Thyroid gland (tissue), 4 donors: ENCODE measurements around the gene ACTL6B. TPM values are rescaled to one million over a fixed set of nuclear protein-coding genes. Genes with fewer than 3 reads are reported as not detected.

Experiments
- DNase-seq, 2 donors: peaks; one replicate each; pipeline ENCODE4 v3.0.0-alpha.2; 2019
- H3K27ac ChIP-seq, 3 donors: fragments of 200-600 bp; sonication (generic); 1 replicate in 2 of 3; 2 replicates in 1 of 3; pipeline ENCODE4 v1.5.1; 2016 to 2019; ENCODE audit warnings: mild to moderate bottlenecking in 1 of 3, moderate library complexity in 1 of 3
- H3K27me3 ChIP-seq: fragments of 200-600 bp; sonication (generic); one replicate; pipeline ENCODE4 v1.5.1; 2019
- H3K36me3 ChIP-seq, 2 donors: fragments of 200-600 bp; sonication (generic); one replicate each; pipeline ENCODE4 v1.5.1; 2016 to 2019
- H3K4me1 ChIP-seq, 2 donors: fragments of 200-600 bp; sonication (generic); one replicate each; pipeline ENCODE4 v1.5.1; 2017 to 2019
- H3K4me3 ChIP-seq, 3 donors: fragments of 200-600 bp; sonication (generic); replicated peaks in 1 of 3; 1 replicate in 2 of 3; 2 replicates in 1 of 3; pipeline ENCODE4 v1.5.1; 2016; ENCODE audit warnings: mild to moderate bottlenecking in 1 of 3
- H3K9me3 ChIP-seq: fragments of 200-600 bp; sonication (generic); one replicate; pipeline ENCODE4 v1.5.1; 2017
- CTCF ChIP-seq, 6 experiments: fragments of 200-600 bp in 3 of 6; fragments of 450-650 bp in 3 of 6; sonication (generic) in 3 of 6; IDR thresholded peaks; one replicate each; pipeline ENCODE4 v1.5.1; 2016 to 2019; ENCODE audit warnings: antibody characterized with exemption in 6 of 6, mild to moderate bottlenecking in 2 of 6, inconsistent platforms in 1 of 6, moderate library complexity in 1 of 6
- POLR2A ChIP-seq, 2 donors: fragments of 450-650 bp; IDR thresholded peaks; one replicate each; pipeline ENCODE4 v1.6.1; 2017; ENCODE audit warnings: antibody characterized with exemption in 2 of 2, mild to moderate bottlenecking in 2 of 2, moderate library complexity in 1 of 2
- WGBS, 2 donors: methylation state at CpG; one replicate each; pipeline ENCODE4 v1.1.5; 2017; 5-methylcytosine and 5-hydroxymethylcytosine counted together
- intact Hi-C: fragments of 100-400 bp; cut with DNase I; formaldehyde crosslinking; loops from one replicate; pipeline ENCODE4 v1.15.1; 2023
- total RNA-seq, 4 donors: library from RNA; depleted of rRNA; stranded (reverse); fragments of >200 nt; gene quantifications; one replicate each; pipeline ENCODE4 v1.2.3, GENCODE V29; 2016

Gene ACTL6B
- total RNA-seq, 4 donors from 2014 or later, result 0.93 TPM; not detected in 3

DNA sequence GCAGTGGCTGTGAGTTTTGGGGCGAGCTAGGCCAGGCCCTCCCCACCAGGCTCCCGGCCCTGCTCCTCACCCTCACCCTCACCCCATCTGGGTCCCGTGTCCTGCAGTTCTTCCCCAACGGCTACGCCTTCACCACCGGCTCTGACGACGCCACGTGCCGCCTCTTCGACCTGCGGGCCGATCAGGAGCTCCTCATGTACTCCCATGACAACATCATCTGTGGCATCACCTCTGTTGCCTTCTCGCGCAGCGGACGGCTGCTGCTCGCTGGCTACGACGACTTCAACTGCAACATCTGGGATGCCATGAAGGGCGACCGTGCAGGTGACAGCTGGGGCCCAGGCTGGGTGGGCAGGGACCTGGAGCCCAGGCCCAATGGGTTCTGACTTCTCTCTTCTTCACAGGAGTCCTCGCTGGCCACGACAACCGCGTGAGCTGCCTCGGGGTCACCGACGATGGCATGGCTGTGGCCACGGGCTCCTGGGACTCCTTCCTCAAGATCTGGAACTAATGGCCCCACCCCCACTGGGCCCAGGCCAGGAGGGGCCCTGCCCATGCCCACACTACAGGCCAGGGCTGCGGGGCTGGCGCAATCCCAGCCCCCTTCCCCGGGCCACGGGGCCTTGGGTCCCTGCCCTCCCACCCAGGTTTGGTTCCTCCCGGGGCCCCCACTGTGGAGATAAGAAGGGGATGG lies 22.2 kb upstream of the ACTL6B start:
- WGBS, 2 donors, result 80 to 88% methylated on average over 25 to 34 of the region's 35 CpGs
- DNase-seq, result no peak
- Histone ChIP-seq H3K27ac (no peak overlapping the region), H3K4me1 (peaks cover 8% of the 10 kb centered on the region in 2 donors), H3K36me3 (peaks cover 45 to 50% of the 10 kb centered on the region in 2 donors), H3K27me3 (no peaks in the 10 kb centered on the region), H3K4me3 (no peak overlapping the region), H3K9me3 (no peaks in the 10 kb centered on the region)
- intact Hi-C loops, result no loop called here
- TF ChIP-seq CTCF (IDR thresholded peaks at IDR 0.05) (no peak), POLR2A (IDR thresholded peaks at IDR 0.05) (no peak)

DNA sequence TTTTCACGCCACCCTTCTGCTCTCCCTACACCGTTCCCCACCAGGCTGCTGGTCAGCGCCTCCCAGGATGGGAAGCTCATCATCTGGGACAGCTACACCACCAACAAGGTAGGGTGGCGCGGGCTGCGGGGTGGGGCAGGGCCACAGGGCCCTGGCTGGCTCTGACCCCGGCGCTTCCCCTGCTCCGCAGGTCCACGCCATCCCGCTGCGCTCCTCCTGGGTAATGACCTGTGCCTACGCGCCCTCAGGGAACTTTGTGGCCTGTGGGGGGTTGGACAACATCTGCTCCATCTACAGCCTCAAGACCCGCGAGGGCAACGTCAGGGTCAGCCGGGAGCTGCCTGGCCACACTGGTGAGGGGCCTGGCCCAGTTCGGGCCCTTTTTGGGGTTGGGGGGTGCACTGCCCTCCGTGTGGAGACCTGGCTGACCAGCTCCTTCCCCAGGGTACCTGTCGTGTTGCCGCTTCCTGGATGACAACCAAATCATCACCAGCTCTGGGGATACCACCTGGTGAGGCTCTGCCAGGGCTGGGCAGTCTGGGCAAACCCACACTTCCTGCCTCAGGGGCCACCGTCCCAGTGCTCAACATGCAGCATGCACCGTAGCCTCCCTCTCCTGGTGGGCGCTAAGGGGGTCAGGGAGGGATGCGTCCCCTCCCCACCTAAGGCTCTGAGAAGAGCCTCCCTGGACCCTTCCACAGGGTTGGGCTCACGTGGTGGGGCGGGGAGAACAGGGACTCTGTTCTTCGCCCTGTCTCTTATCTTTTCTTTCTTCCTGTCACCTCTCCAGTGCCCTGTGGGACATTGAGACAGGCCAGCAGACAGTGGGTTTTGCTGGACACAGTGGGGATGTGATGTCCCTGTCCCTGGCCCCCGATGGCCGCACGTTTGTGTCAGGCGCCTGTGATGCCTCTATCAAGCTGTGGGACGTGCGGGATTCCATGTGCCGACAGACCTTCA lies 21.3 kb upstream of the ACTL6B start:
- H3K4me3 ChIP-seq, result no peak overlapping the region
- no peaks in the 10 kb centered on the region for H3K9me3 ChIP-seq
- TF ChIP-seq CTCF (IDR thresholded peaks at IDR 0.05), result no peak
- no peak for TF ChIP-seq POLR2A (IDR thresholded peaks at IDR 0.05)
- DNase-seq, result no peak
- intact Hi-C loops, result no loop called here
- WGBS, 2 donors, result 95 to 96% methylated on average over 22 to 28 of the region's 36 CpGs
- H3K27me3 ChIP-seq, result no peaks in the 10 kb centered on the region
- no peak overlapping the region for H3K27ac ChIP-seq
- H3K36me3 ChIP-seq, result peaks cover 37 to 42% of the 10 kb centered on the region in 2 donors
- peaks cover 8 to 11% of the 10 kb centered on the region in 2 donors for H3K4me1 ChIP-seq

- Histone ChIP-seq H3K27ac (peak overlapping the region; percentile 28 to 95 (median 91)), H3K27me3 (no peaks in the 10 kb centered on the region), H3K36me3 (peaks cover 29 to 35% of the 10 kb centered on the region in 2 donors), H3K4me1 (peaks cover 8 to 11% of the 10 kb centered on the region in 2 donors), H3K4me3 (no peak overlapping the region), H3K9me3 (no peaks in the 10 kb centered on the region)
- no peak for TF ChIP-seq CTCF (IDR thresholded peaks at IDR 0.05)
- no peak for DNase-seq
- 81 to 90% methylated on average over 18 to 20 of the region's 23 CpGs for WGBS, 2 donors
- intact Hi-C loops, result no loop called here
Observed at GRCh38 chr7:100676501-100677306, 20.5 kb upstream of the ACTL6B start.

- H3K4me1 ChIP-seq, result peaks cover 8 to 11% of the 10 kb centered on the region in 2 donors
- H3K9me3 ChIP-seq, result no peaks in the 10 kb centered on the region
- DNase-seq, result peak; percentile 68 to 75
- H3K36me3 ChIP-seq, result peaks cover 25 to 32% of the 10 kb centered on the region in 2 donors
- peak overlapping the region; percentile 27 to 93 (median 66) for H3K4me3 ChIP-seq
- no peaks in the 10 kb centered on the region for H3K27me3 ChIP-seq
- intact Hi-C loops, result no loop called here
- TF ChIP-seq POLR2A (IDR thresholded peaks at IDR 0.05) (peak in 1 of 2 donors; percentile 21), CTCF (IDR thresholded peaks at IDR 0.05) (no peak)
- H3K27ac ChIP-seq, result peak overlapping the region; percentile 28 to 95 (median 91)
- WGBS, 2 donors, result 0 to 2% methylated on average over 9 to 15 of the region's 59 CpGs
Observed at GRCh38 chr7:100675581-100676350, 19.5 kb upstream of the ACTL6B start.
